ENCODE measurements around the gene SLC27A1. TPM values are rescaled to one million over a fixed set of nuclear protein-coding genes. Genes with fewer than 3 reads are reported as not detected.
A peak's percentile ranks its signal among the peaks of the same experiment; 100 is the strongest.

The SLC27A1 gene
- polyA plus RNA-seq, 1 of the 3 experiments (the other 2 are of a cell fraction) = 15.0 TPM

- Histone ChIP-seq H3K9me2 (no peaks in the 10 kb centered on the region), H3K79me2 (ENCODE audit: insufficient read depth) (peaks cover 55% of the 10 kb centered on the region), H2AFZ (ENCODE audit: low read depth) (no peak overlapping the region), H3K4me2 (peak overlapping the region; percentile 96), H3K4me1 (ENCODE audit: control insufficient read depth in 1 of 2, insufficient read depth in 2 of 2, low read depth in 1 of 2, low read length in 1 of 2) (peaks cover 4 to 9% of the 10 kb centered on the region in 2 experiments; a peak in 3 of 4 replicates), H3F3A (replicated peaks; ENCODE audit: insufficient read depth) (peaks cover 16% of the 10 kb centered on the region), H3K27me3 (ENCODE audit: insufficient read depth) (no peaks in the 10 kb centered on the region), H3K27ac (ENCODE audit: low read depth in 2 of 2, low read length in 1 of 2) (peak overlapping the region; percentile 87 to 93; a peak in 3 of 4 replicates), H3K36me3 (replicated peaks in 1 of 2; ENCODE audit: control insufficient read depth in 1 of 2, insufficient read depth in 2 of 2, low read length in 1 of 2) (peaks cover 13 to 25% of the 10 kb centered on the region in 2 experiments), H3K4me3 (ENCODE audit: low read depth in 2 of 2, low read length in 1 of 2) (peak overlapping the region; percentile 72 to 74), H4K20me1 (ENCODE audit: insufficient read depth) (no peaks in the 10 kb centered on the region), H3K9me3 (peaks cover 4% of the 10 kb centered on the region), H3K9ac (peak overlapping the region; percentile 99)
- ChIA-PET CTCF (interaction anchor here (0.6 to 1.3 kb wide), 3 partner anchors 10 to 1206 kb away, joined by 3 read pairs; no protein-coding TSS in a partner anchor), POLR2A (no interaction called here)
- TF ChIP-seq RAD21 (IDR thresholded peaks at IDR 0.05; ENCODE audit: low read length) (no peak), MEF2A (IDR thresholded peaks at IDR 0.05; ENCODE audit: borderline replicate concordance, low read depth) (no peak), EP300 (IDR thresholded peaks at IDR 0.05; ENCODE audit: borderline replicate concordance in 1 of 2, low read depth in 1 of 2, low read length in 1 of 2) (no peak)
- TF ChIP-seq, protein P1, sequence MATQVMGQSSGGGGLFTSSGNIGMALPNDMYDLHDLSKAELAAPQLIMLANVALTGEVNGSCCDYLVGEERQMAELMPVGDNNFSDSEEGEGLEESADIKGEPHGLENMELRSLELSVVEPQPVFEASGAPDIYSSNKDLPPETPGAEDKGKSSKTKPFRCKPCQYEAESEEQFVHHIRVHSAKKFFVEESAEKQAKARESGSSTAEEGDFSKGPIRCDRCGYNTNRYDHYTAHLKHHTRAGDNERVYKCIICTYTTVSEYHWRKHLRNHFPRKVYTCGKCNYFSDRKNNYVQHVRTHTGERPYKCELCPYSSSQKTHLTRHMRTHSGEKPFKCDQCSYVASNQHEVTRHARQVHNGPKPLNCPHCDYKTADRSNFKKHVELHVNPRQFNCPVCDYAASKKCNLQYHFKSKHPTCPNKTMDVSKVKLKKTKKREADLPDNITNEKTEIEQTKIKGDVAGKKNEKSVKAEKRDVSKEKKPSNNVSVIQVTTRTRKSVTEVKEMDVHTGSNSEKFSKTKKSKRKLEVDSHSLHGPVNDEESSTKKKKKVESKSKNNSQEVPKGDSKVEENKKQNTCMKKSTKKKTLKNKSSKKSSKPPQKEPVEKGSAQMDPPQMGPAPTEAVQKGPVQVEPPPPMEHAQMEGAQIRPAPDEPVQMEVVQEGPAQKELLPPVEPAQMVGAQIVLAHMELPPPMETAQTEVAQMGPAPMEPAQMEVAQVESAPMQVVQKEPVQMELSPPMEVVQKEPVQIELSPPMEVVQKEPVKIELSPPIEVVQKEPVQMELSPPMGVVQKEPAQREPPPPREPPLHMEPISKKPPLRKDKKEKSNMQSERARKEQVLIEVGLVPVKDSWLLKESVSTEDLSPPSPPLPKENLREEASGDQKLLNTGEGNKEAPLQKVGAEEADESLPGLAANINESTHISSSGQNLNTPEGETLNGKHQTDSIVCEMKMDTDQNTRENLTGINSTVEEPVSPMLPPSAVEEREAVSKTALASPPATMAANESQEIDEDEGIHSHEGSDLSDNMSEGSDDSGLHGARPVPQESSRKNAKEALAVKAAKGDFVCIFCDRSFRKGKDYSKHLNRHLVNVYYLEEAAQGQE (IDR thresholded peaks at IDR 0.05; ENCODE audit: low read depth, low read length) = no peak
- WGBS (ENCODE audit: low lambda C conversion rate) = 70% methylated on average over 9 of the region's 9 CpGs
- DNase-seq = no peak
Measured at GRCh38 chr19:17512574-17512939, 42.2 kb downstream of the SLC27A1 start.

DNA sequence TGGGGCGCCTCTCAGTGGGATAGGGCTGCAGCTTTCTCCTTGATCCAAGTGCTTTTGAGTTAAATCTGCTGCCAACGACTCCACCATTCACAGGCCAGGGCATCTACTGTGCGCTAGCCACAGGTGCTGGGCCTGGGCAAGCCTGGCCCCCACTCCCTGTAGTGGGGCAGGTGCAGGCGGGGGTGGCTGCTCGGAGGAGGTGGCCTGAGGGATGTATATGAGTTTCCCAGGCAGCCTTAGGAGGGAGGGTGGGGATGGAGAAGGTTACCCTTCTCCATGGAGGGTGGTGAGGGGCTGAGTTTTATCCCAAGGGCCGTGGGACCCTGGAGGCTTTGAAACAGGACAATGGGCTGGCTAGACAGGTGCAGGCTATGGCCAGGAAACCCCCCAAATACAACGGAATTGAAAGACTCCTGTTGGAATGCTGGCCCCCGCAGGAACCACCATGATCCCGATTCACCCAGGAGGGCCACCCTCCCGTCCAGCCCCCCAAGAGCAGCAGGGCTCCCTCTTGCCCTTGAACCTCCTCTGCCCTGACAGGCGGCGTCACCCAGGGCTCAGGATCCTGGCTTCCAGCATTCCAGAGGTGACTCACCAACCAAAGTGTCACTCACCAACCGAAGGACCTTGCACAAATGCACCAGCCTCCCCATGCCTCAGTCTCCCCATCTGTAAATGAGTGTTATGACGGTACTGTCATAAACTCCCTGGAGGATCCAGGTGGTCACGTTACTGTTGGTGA, 45.3 kb downstream of the SLC27A1 start:
- Histone ChIP-seq H3K9ac (no peak overlapping the region), H3K9me3 (peaks cover 10% of the 10 kb centered on the region), H3K4me3 (ENCODE audit: low read depth in 2 of 2, low read length in 1 of 2) (no peak overlapping the region), H4K20me1 (ENCODE audit: insufficient read depth) (no peaks in the 10 kb centered on the region), H3F3A (replicated peaks; ENCODE audit: insufficient read depth) (peaks cover 8% of the 10 kb centered on the region), H3K36me3 (replicated peaks in 1 of 2; ENCODE audit: control insufficient read depth in 1 of 2, insufficient read depth in 2 of 2, low read length in 1 of 2) (peaks cover 16 to 38% of the 10 kb centered on the region in 2 experiments), H3K27ac (ENCODE audit: low read depth in 2 of 2, low read length in 1 of 2) (no peak overlapping the region), H3K79me2 (ENCODE audit: insufficient read depth) (peaks cover 33% of the 10 kb centered on the region), H3K9me2 (no peaks in the 10 kb centered on the region), H2AFZ (ENCODE audit: low read depth) (no peak overlapping the region), H3K27me3 (ENCODE audit: insufficient read depth) (no peaks in the 10 kb centered on the region), H3K4me2 (no peak overlapping the region), H3K4me1 (ENCODE audit: control insufficient read depth in 1 of 2, insufficient read depth in 2 of 2, low read depth in 1 of 2, low read length in 1 of 2) (peaks cover 0 to 7% of the 10 kb centered on the region in 2 experiments; a peak in 1 of 4 replicates)
- DNase-seq = no peak
- ChIA-PET CTCF (no interaction called here), POLR2A (no interaction called here)
- no peak for TF ChIP-seq EZH2phosphoT487 (IDR thresholded peaks at IDR 0.05; ENCODE audit: borderline replicate concordance, low read depth)
- TF ChIP-seq POLR2AphosphoS5 (IDR thresholded peaks at IDR 0.05; ENCODE audit: low read depth, low read length) = no peak
- TF ChIP-seq SIN3A (IDR thresholded peaks at IDR 0.05; ENCODE audit: borderline replicate concordance, low read depth, low read length) = no peak
- TF ChIP-seq FOXM1 (IDR thresholded peaks at IDR 0.05; ENCODE audit: low read depth) = no peak
- no peak for TF ChIP-seq MAX (IDR thresholded peaks at IDR 0.05; ENCODE audit: low read depth)
- TF ChIP-seq, protein P2, sequence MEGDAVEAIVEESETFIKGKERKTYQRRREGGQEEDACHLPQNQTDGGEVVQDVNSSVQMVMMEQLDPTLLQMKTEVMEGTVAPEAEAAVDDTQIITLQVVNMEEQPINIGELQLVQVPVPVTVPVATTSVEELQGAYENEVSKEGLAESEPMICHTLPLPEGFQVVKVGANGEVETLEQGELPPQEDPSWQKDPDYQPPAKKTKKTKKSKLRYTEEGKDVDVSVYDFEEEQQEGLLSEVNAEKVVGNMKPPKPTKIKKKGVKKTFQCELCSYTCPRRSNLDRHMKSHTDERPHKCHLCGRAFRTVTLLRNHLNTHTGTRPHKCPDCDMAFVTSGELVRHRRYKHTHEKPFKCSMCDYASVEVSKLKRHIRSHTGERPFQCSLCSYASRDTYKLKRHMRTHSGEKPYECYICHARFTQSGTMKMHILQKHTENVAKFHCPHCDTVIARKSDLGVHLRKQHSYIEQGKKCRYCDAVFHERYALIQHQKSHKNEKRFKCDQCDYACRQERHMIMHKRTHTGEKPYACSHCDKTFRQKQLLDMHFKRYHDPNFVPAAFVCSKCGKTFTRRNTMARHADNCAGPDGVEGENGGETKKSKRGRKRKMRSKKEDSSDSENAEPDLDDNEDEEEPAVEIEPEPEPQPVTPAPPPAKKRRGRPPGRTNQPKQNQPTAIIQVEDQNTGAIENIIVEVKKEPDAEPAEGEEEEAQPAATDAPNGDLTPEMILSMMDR (IDR thresholded peaks at IDR 0.05) = no peak
- no peak for TF ChIP-seq PBX3 (IDR thresholded peaks at IDR 0.05)
- no peak for TF ChIP-seq JUND (IDR thresholded peaks at IDR 0.05)
- no peak for TF ChIP-seq YY1 (IDR thresholded peaks at IDR 0.05; ENCODE audit: low read depth)
- WGBS (ENCODE audit: low lambda C conversion rate) = 79% methylated on average over 6 of the region's 15 CpGs
